ENCODE results near the gene CDK18.

Gene CDK18

DNA sequence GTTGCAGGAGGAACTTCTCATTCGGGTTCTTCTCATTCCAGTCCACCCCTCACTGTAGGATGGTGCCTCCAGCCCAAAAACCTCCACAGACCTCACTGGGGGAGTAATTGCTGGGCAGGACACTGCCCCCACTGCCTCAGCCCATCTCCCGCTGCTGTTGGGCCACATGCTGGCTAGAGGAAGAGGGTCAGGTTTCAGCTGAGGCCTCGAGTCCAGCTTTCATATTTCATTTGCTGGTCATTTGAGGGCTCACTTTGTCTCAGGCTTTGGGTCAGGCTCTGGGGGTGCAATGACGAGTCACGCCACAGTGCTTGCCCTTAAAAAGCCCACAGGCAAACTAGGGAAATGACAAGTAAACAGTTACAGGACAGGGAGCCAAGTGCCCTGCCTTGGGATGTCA is 9.3 kb downstream of the CDK18 start:
- TF ChIP-seq REST (IDR thresholded peaks at IDR 0.05; ENCODE audit: insufficient read depth in 1 of 2, low read depth in 2 of 2, low read length in 2 of 2) = no peak
- no peak for TF ChIP-seq TAF1 (IDR thresholded peaks at IDR 0.05; ENCODE audit: borderline replicate concordance, insufficient read depth, low read length)
- TF ChIP-seq SIN3A (IDR thresholded peaks at IDR 0.05; ENCODE audit: borderline replicate concordance, insufficient read depth, low read length) = no peak
- no peak for TF ChIP-seq FOXP2 (optimal IDR thresholded peaks at IDR 0.05; ENCODE audit: borderline replicate concordance, extremely low read depth, extremely low read length, insufficient read depth)

- no peak for TF ChIP-seq SIN3A (IDR thresholded peaks at IDR 0.05; ENCODE audit: borderline replicate concordance, insufficient read depth, low read length)
- TF ChIP-seq FOXP2 (optimal IDR thresholded peaks at IDR 0.05; ENCODE audit: borderline replicate concordance, extremely low read depth, extremely low read length, insufficient read depth) = no peak
- no peak for TF ChIP-seq REST (IDR thresholded peaks at IDR 0.05; ENCODE audit: insufficient read depth in 1 of 2, low read depth in 2 of 2, low read length in 2 of 2)
- TF ChIP-seq TAF1 (IDR thresholded peaks at IDR 0.05; ENCODE audit: borderline replicate concordance, insufficient read depth, low read length) = no peak
Observed at GRCh38 chr1:205514211-205515142, 10.0 kb downstream of the CDK18 start.

DNA sequence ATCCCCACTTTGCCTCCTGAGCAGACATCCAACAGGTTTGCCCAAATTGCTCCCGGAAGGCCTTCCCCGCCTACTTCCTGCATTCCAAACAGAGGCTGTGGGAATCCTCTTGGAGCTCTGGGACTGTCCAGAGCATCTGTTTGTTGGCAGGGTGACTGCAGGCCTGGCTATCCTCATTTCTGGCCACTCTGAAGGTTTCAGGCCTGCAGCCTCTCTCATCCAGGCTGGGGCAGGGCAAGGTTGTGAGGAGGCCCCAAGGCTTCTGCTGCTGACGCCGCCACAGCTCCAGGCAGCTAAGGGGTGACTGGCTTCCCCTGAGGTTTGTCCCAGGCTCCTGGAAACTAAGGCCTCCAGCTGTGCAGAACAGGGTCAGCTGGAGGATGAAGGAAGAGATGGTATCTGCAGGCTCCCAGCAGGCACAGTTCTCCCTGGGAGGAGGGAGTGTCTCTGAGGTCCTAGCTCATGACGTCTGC is 11.3 kb downstream of the CDK18 start:
- TF ChIP-seq TAF1 (IDR thresholded peaks at IDR 0.05; ENCODE audit: borderline replicate concordance, insufficient read depth, low read length) = no peak
- no peak for TF ChIP-seq REST (IDR thresholded peaks at IDR 0.05; ENCODE audit: insufficient read depth in 1 of 2, low read depth in 2 of 2, low read length in 2 of 2)
- no peak for TF ChIP-seq POLR2AphosphoS5 (IDR thresholded peaks at IDR 0.05; ENCODE audit: low read depth, low read length)
- no peak for TF ChIP-seq SIN3A (IDR thresholded peaks at IDR 0.05; ENCODE audit: borderline replicate concordance, insufficient read depth, low read length)
- TF ChIP-seq FOXP2 (optimal IDR thresholded peaks at IDR 0.05; ENCODE audit: borderline replicate concordance, extremely low read depth, extremely low read length, insufficient read depth) = no peak

- TF ChIP-seq FOXP2 (optimal IDR thresholded peaks at IDR 0.05; ENCODE audit: borderline replicate concordance, extremely low read depth, extremely low read length, insufficient read depth) = no peak
- no peak for TF ChIP-seq POLR2AphosphoS5 (IDR thresholded peaks at IDR 0.05; ENCODE audit: low read depth, low read length)
Observed at GRCh38 chr1:205516362-205516761, 11.9 kb downstream of the CDK18 start.

- no peak for TF ChIP-seq REST (IDR thresholded peaks at IDR 0.05; ENCODE audit: insufficient read depth in 1 of 2, low read depth in 2 of 2, low read length in 2 of 2)
- no peak for TF ChIP-seq POLR2AphosphoS5 (IDR thresholded peaks at IDR 0.05; ENCODE audit: low read depth, low read length)
- no peak for TF ChIP-seq TAF1 (IDR thresholded peaks at IDR 0.05; ENCODE audit: borderline replicate concordance, insufficient read depth, low read length)
- no peak for TF ChIP-seq SIN3A (IDR thresholded peaks at IDR 0.05; ENCODE audit: borderline replicate concordance, insufficient read depth, low read length)
- no peak for TF ChIP-seq FOXP2 (optimal IDR thresholded peaks at IDR 0.05; ENCODE audit: borderline replicate concordance, extremely low read depth, extremely low read length, insufficient read depth)
Observed at GRCh38 chr1:205517288-205517687, 12.8 kb downstream of the CDK18 start.

All from PFSK-1 (cell line).